ENCODE results near the gene CTSH.

Gene CTSH

GRCh38 chr15:78944669-78945407 lies at the start of gene CTSH:
CTSH (minus strand) TSS chr15:78945046; CDS start chr15:78944981, 65 bp downstream.
- DNase-seq (ENCODE audit: low read depth in 2 of 2): peak; percentile 64 to 79

GRCh38 chr15:78993931-78994530 lies 49.2 kb upstream of the CTSH start:
- no peak for DNase-seq (ENCODE audit: low read depth in 2 of 2)

GRCh38 chr15:78993257-78993930 lies 48.5 kb upstream of the CTSH start:
- DNase-seq (ENCODE audit: low read depth in 2 of 2): no peak

GRCh38 chr15:78992416-78993256 lies 47.8 kb upstream of the CTSH start:
- DNase-seq (ENCODE audit: low read depth in 2 of 2): no peak

GRCh38 chr15:78991879-78992278 lies 47.0 kb upstream of the CTSH start:
- no peak for DNase-seq (ENCODE audit: low read depth in 2 of 2)

- DNase-seq (ENCODE audit: low read depth in 2 of 2): no peak
Observed at GRCh38 chr15:78991476-78991875, 46.6 kb upstream of the CTSH start.

GRCh38 chr15:78990278-78990677 lies 45.4 kb upstream of the CTSH start:
- DNase-seq (ENCODE audit: low read depth in 2 of 2): no peak

- DNase-seq (ENCODE audit: low read depth in 2 of 2): no peak
Observed at GRCh38 chr15:78989701-78990240, 44.9 kb upstream of the CTSH start.

GRCh38 chr15:78988361-78988911 lies 43.6 kb upstream of the CTSH start:
- no peak for DNase-seq (ENCODE audit: low read depth in 2 of 2)

- no peak for DNase-seq (ENCODE audit: low read depth in 2 of 2)
Observed at GRCh38 chr15:78987556-78988360, 42.9 kb upstream of the CTSH start.

GRCh38 chr15:78985859-78986475 lies 41.1 kb upstream of the CTSH start:
- DNase-seq (ENCODE audit: low read depth in 2 of 2): no peak

- DNase-seq (ENCODE audit: low read depth in 2 of 2): no peak
Observed at GRCh38 chr15:78984041-78984440, 39.2 kb upstream of the CTSH start.

- no peak for DNase-seq (ENCODE audit: low read depth in 2 of 2)
Observed at GRCh38 chr15:78983146-78983918, 38.5 kb upstream of the CTSH start.

GRCh38 chr15:78982736-78983135 lies 37.9 kb upstream of the CTSH start:
- DNase-seq (ENCODE audit: low read depth in 2 of 2): no peak

- no peak for DNase-seq (ENCODE audit: low read depth in 2 of 2)
Observed at GRCh38 chr15:78981532-78982313, 36.9 kb upstream of the CTSH start.

- peak in 1 of 2 donors; percentile 18 for DNase-seq (ENCODE audit: low read depth in 2 of 2)
Observed at GRCh38 chr15:78979456-78980320, 34.8 kb upstream of the CTSH start.

- DNase-seq (ENCODE audit: low read depth in 2 of 2): no peak
Observed at GRCh38 chr15:78978601-78979179, 33.8 kb upstream of the CTSH start.
